Cardiac septum (tissue), 1 donor: ENCODE results near the gene CEACAM6. TPM values are rescaled to one million over a fixed set of nuclear protein-coding genes. Genes with fewer than 3 reads are reported as not detected.
"Not testable (repeated sequence)": the region's sequence is repeated elsewhere in the genome, so short reads cannot be mapped to it uniquely, and the experiment has no call there.

Source experiments
- DNase-seq: peaks from one replicate; pipeline ENCODE4 v3.0.0-alpha.2; 2020; ENCODE audit warnings: low spot score
- intact Hi-C: fragments of 100-400 bp; cut with DNase I; formaldehyde crosslinking; loops from one replicate; pipeline ENCODE4 v1.14.0; 2022
- long read RNA-seq: library from polyadenylated mRNA; unstranded; transcript quantifications from one replicate; pipeline ENCODE4 v2.0.0, GENCODE V29; 2021
- total RNA-seq: library from RNA; stranded (reverse); fragmentation: NEBNext Ultra II Directional; extraction: Animal tissue kit (Norgen Biotek cat#: 25700); gene quantifications from one replicate; pipeline ENCODE4 v1.2.1, GENCODE V29; 2021
- donor health status: DM: no; HTN: no; CAD: no.

The CEACAM6 gene
- total RNA-seq: 0.16 TPM
- long read RNA-seq: 0 reads

GRCh38 chr19:41755328-41755913 is at the start of gene CEACAM6:
Gene CEACAM6, plus strand, starts transcription at chr19:41755530. Its CDS starts 109 bp downstream, at chr19:41755639.
- intact Hi-C loops: no loop called here
- DNase-seq: no peak

GRCh38 chr19:41706741-41707501 is 48.4 kb upstream of the CEACAM6 start:
- peak; percentile 84 for DNase-seq
- intact Hi-C loops: no loop called here

GRCh38 chr19:41707502-41707812 is 47.9 kb upstream of the CEACAM6 start:
- DNase-seq: no peak
- intact Hi-C loops: no loop called here

GRCh38 chr19:41707871-41708371 is 47.4 kb upstream of the CEACAM6 start:
- DNase-seq: no peak
- intact Hi-C loops: no loop called here

GRCh38 chr19:41708481-41708880 is 46.8 kb upstream of the CEACAM6 start, which contains the start of gene CEACAM5:
Gene CEACAM5, plus strand, starts transcription at chr19:41708626. Its CDS starts 106 bp downstream, at chr19:41708732.
- DNase-seq: no peak
- intact Hi-C loops: no loop called here

GRCh38 chr19:41709516-41709915 is 45.8 kb upstream of the CEACAM6 start:
- intact Hi-C loops, DNase-seq: not testable (repeated sequence)

GRCh38 chr19:41709951-41710645 is 45.2 kb upstream of the CEACAM6 start:
- intact Hi-C loops: no loop called here
- no peak for DNase-seq

- DNase-seq: no peak
- intact Hi-C loops: no loop called here
Observed at GRCh38 chr19:41711376-41712261, 43.7 kb upstream of the CEACAM6 start.

- DNase-seq: no peak
- intact Hi-C loops: no loop called here
Observed at GRCh38 chr19:41714598-41714997, 40.7 kb upstream of the CEACAM6 start.

GRCh38 chr19:41718761-41719160 is 36.6 kb upstream of the CEACAM6 start:
- intact Hi-C loops: no loop called here
- DNase-seq: no peak

- intact Hi-C loops: no loop called here
- DNase-seq: no peak
Observed at GRCh38 chr19:41720103-41720502, 35.2 kb upstream of the CEACAM6 start.

GRCh38 chr19:41726493-41726892 is 28.8 kb upstream of the CEACAM6 start:
- intact Hi-C loops: no loop called here
- DNase-seq: no peak

GRCh38 chr19:41734156-41734555 is 21.2 kb upstream of the CEACAM6 start:
- intact Hi-C loops: no loop called here
- DNase-seq: no peak

- intact Hi-C loops: no loop called here
- DNase-seq: no peak
Observed at GRCh38 chr19:41734585-41734984, 20.7 kb upstream of the CEACAM6 start.

GRCh38 chr19:41735071-41735600 is 20.2 kb upstream of the CEACAM6 start:
- intact Hi-C loops: no loop called here
- no peak for DNase-seq

GRCh38 chr19:41739361-41739760 is 16.0 kb upstream of the CEACAM6 start:
- intact Hi-C loops: no loop called here
- DNase-seq: no peak

GRCh38 chr19:41740415-41741243 is 14.7 kb upstream of the CEACAM6 start:
- intact Hi-C loops: no loop called here
- no peak for DNase-seq

- intact Hi-C loops: no loop called here
- no peak for DNase-seq
Observed at GRCh38 chr19:41741244-41741554, 14.1 kb upstream of the CEACAM6 start.

- no peak for DNase-seq
- intact Hi-C loops: loop anchor here (5.0 kb wide), 1 partner anchor 103 kb away; no protein-coding TSS in a partner anchor
Observed at GRCh38 chr19:41744850-41745249, 10.5 kb upstream of the CEACAM6 start.
